NCI-H2081 (cell line): ENCODE data around the gene CPEB4.

ENCODE experiments used
- DNase-seq, 2 experiments: peaks; one replicate each; lab custom pipeline; 2025; lab: John Stamatoyannopoulos, UW

Gene CPEB4

DNA sequence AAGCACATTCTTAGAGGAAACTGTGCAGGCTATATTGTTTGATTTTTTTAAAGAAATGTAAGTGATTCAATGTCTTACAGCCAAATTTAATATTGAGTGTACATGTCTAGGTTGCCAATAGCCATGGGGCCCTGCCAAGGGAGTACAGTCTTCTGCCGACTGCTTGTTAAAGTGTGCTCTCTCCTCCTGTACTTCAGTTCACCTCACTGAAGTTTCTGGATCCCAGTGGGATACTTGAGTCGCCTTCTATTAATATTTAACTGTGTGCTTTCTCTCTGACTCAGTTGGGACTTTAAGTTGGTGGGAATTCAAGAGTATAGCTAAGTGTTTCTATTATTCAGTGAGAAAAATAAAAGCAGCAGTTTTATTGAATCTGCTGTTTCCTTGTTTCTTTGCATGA, 56.4 kb downstream of the CPEB4 start:
- no peak for DNase-seq

DNA sequence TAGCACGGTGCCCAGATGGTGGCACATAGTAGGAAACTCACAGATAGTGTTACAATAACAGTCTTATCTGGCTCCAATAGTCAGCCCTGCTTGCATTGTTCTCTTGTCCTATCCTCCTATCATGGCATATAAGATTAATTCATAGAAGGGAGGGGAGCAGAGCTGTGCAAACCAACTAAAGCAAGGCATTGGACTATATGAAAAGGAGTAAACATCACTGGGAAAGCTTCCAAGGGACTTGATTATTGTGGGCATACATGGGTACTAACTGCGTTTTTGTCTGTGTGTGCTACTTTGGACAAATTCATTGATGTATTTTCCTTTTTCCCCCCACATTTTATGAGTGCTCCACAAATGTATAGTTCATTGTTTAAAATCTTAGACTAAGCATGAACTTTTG, 57.0 kb downstream of the CPEB4 start:
- peak in 1 of 2 experiments; percentile 33 for DNase-seq

GRCh38 chr5:173946323-173946722, 58.2 kb downstream of the CPEB4 start:
- DNase-seq, result no peak

- no peak for DNase-seq
Observed at GRCh38 chr5:173950829-173951228, 62.7 kb downstream of the CPEB4 start.

GRCh38 chr5:173953528-173954090, 65.5 kb downstream of the CPEB4 start:
- no peak for DNase-seq

GRCh38 chr5:173954671-173955521, 66.7 kb downstream of the CPEB4 start:
- no peak for DNase-seq

DNA sequence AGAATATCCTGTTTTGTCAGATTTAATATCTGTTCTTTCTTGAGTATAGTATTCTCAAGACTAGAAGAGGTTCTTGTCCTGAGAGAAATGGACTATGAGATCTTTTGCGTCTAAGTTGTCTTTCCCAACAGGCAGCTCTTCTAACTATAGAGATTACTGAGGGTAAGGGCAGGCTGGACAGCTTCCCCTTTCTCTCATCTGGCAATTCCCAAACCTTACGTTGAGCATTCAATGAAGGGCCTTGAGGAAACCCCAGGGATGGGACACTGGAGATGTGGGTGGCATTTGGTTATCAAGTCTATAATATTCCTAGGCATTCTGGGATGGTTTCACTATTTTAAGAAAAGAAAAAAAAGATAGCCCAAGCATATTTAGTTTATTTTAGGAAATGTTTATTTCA, 72.8 kb downstream of the CPEB4 start:
- DNase-seq, result no peak

DNA sequence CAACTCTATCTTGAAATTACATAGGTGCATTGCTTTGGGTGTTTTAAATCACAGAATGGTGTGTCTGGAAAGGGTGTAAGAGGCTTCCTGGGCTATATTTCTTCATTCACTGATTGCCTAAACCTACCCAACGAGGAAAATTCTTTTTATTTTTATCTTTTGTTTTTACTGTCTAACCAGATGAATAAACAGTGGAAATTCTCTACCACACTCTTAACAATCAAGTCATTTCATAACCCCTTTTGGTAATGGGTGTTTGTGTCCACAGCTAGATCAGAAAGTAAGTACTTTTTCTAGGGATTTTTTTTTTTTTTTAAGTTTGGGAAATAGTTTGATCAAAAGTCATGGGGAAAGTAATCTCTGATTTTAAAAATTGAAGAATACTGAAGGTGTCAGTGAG, 73.3 kb downstream of the CPEB4 start:
- no peak for DNase-seq

DNA sequence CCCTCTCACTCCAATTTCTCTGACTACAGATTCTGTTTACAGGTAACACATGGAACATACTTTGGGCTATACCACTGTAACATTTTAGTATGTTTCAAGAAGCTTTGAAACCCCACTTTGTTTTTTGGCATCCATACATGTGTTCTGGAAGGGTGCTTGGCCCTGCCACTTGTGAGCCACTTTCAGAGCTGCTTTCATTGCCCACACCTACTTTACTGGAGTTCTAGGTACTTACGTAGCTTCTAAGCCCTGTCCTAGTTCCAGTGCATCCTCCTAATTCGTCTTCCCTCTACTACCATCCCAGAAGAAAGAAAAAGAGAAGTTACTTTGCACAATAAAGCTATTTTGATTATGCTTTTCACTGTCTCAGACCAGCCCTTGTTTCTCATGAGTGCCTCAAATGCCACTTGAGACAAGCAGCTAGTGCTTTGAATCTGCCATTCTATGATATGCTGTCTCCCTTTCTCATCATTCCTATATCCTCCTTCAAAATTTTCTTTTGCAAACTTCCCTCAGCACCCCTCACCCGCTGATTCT, 74.4 kb downstream of the CPEB4 start:
- no peak for DNase-seq

DNA sequence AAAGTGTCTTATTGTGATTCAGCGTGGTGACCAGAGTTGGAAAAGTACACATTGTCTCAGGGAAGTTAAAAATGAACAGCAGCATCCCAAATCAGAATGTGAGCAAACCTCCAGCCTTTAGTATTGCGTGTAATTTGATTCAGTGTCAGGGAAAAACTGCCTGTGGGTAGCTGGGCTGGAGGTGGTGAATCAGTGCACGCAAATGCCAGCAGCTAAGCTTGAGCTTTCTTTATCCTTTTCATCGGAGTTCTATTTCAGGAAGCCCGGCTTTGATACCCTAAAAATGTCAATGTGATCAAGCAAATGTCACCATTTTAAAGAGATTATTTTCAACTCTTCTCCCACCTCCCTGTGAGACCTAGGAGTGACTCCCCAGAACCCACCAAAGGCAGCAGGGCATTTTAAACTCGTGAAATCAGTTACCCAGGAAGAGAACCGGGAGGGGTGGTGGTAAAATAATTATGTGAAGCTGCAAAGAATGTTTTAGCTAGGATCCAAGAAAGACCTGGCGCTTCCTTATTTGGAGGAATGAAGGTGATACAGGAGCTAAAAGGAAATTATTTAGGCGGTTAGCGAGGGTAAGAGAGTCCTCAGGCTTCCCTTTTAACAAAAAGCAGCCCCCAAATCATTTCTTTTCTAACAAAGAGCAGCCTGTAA, 75.2 kb downstream of the CPEB4 start:
- DNase-seq, result peak in 1 of 2 experiments; percentile 32

DNA sequence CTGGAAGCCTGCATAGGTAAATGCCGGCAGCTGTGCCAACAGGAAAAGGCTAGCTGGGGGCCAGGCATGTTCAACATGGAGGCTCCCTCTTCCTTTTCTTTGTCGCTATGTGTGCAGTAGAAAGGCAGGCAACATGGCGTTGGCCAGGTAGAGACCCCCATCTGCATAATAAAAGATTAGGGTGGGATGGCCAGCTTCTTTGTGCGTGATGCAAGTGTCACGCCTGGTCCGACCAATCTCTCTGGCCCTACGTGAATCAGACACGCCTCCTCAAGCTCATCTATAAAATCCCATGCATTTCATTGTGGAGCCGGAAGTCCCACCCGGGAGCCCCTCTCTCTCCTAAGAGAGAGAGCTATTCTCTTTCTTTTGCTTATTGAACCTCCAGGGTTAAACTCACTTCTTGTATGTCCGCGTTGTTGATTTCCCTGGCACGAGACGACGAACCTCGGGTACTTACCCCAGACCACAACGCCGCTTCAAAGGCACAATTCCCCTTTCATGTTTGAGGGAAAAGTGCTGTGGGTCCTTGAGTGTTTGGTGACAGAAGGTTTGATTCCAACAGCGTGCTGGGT, 75.8 kb downstream of the CPEB4 start:
- DNase-seq, result peak; percentile 55 to 72

GRCh38 chr5:173964506-173964905, 76.4 kb downstream of the CPEB4 start:
- DNase-seq, result no peak

GRCh38 chr5:173967241-173967640, 79.1 kb downstream of the CPEB4 start:
- no peak for DNase-seq

- DNase-seq, result no peak
Observed at GRCh38 chr5:173968154-173968797, 80.1 kb downstream of the CPEB4 start.

- DNase-seq, result no peak
Observed at GRCh38 chr5:173969167-173970049, 81.3 kb downstream of the CPEB4 start.

DNA sequence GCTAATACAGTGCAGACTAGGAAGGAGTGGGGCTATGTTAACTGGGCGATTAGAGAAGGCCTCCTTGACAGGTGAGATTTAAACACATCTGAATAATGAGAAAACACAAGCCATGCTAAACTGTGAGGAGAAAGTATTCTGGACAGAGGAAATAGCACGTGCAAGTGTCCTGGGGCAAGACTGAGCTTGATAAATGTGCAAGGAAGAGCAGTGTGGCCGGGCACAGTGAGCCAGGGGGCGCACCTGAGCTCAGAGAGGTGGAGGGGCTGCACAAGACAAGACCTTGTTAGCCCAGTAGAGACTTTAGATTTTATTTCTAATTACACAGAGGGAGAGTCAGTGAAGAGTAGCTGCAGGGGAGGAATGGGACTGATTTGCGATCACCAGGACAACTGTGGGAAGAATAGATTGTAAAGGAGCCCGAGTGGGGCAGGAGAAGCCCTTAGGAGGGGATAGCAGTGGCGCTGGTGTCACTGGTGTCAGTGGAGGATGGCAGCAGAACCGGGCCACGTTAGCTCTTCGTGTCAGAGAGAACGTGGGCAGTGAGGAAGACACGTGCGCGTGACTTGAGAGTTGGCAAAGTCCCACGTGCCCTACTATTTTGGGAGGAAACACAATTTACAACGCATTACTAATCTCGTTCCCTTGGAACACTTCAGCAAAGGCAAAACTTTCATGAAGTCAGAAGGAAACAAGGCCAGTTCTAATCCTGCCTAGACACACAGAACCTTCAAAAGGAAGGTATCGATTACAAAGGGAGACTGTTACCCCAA, 82.9 kb downstream of the CPEB4 start:
- DNase-seq, result no peak

- no peak for DNase-seq
Observed at GRCh38 chr5:173971681-173972345, 83.7 kb downstream of the CPEB4 start.

GRCh38 chr5:173972607-173972924, 84.4 kb downstream of the CPEB4 start:
- no peak for DNase-seq

- peak; percentile 73 to 76 for DNase-seq
Observed at GRCh38 chr5:173972925-173973615, 84.9 kb downstream of the CPEB4 start.
